GM21381 (cell line): ENCODE results near the gene RBP7.

Experiments used
- ATAC-seq: cut with Tn5 transposase; IDR thresholded peaks from one replicate; pipeline ENCODE4 v1.9.1; 2021; ENCODE audit warnings: mild to moderate bottlenecking, moderate library complexity; ENCODE audit not compliant: unreplicated experiment

The RBP7 gene

GRCh38 chr1:10064416-10065343 is 67.7 kb downstream of the RBP7 start:
- no peak for ATAC-seq

GRCh38 chr1:10065344-10065685 is 68.3 kb downstream of the RBP7 start:
- ATAC-seq = no peak
